Activated CD8-positive, alpha-beta memory T cell treated with anti-CD3 and anti-CD28 coated beads for 48 hours (primary cell): ENCODE data around the gene RBM33.
A peak's percentile ranks its signal among the peaks of the same experiment; 100 is the strongest.

Source experiments
- DNase-seq, 3 experiments: peaks; one replicate each; pipeline ENCODE4 v3.0.0-alpha.2; 2020; ENCODE audit warnings: low read depth in 2 of 3, low spot score in 2 of 3

The RBM33 gene

DNA sequence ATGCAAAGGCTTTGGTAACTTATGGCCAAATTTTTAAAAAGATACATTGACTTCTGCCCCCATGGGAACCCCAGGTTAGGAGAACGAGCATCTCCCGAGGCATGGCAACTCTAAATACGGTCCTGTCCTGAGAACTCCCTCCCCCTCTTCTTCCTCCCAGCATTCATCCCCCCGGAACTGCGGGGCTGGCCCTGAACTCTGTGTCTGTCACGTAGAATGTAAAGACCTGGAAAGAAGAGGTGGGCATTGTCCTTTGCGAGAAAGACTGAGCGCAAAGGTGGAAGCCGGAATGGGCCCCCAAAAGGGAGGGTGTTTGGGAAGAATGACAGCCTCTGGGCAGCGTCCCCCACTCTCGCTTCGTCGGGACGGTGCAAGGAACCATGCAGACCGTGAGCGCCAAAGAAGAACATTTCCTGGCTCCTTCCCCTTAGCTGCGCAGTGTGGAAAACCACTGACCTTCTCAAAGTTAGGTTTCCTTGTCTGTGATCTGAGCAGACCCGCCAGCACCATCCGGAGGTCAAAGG, 146.8 kb downstream of the RBM33 start:
- DNase-seq: no peak

DNA sequence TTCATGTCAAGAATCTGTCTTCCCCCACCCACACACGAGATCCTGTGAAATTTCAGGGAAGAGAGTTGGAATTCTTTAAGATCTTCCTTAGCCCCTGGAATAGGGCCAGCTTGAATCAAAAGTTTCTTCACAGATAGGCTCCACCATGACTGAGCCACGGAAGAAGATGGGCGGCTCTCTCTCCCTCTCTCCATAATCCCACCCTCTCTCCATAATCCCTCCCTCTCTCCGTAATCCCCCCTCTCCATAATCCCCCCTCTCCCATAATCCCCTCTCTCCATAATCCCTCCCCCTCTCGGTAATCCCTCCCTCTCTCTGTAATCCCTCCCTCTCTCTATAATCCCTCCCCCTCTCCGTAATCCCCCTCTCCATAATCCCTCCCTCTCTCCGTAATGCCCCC, 147.4 kb downstream of the RBM33 start:
- DNase-seq: no peak

DNA sequence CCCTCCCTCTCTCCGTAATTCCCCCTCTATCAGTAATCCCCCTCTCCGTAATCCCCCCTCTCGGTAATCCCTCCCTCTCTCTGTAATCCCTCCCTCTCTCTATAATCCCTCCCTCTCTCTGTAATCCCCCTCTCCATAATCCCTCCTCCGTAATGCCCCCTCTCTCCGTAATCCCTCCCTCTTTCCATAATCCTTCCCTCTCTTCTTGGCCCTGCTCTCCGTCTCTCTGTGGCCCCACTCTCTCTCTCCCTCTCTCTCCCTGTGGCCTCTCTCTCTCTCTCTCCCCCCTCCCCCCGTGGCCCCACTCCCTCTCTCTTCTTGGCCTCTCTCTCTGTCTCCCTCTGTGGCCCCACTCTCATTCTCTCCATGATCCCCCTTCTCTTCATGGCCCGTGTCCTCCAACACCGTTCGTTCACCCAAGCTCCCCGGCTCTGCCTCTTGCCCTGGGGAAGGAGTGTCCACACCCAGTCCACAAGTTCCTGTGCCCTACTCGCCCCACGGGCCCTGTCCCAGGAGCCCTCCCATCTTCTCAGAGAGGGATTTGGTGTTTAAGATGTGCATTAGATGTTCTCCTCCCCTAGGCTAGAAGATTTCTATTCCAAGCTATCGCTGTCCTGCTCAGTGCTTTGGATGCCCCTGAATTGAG, 148.0 kb downstream of the RBM33 start:
- DNase-seq: no peak

DNA sequence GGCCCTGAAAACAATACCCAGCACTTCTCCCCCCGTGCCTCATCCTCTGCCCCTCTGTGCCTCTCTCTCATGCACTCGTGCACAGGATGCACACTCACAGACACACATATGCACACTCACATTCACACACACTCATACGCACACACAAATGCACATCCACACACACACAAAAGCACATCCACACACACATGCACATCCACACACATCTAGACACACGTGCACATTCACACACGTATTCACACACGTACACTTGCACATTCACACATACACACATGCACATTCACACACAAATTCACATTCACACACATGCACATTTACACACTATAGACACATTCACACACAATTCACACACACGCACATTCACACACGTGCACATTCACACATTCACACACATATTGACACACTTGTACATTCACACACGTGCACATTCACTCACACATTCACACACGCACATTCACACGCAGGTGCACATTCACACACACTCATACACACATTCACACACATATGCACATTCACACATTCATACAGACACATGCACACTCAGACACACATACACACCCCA, 148.6 kb downstream of the RBM33 start:
- no peak for DNase-seq

DNA sequence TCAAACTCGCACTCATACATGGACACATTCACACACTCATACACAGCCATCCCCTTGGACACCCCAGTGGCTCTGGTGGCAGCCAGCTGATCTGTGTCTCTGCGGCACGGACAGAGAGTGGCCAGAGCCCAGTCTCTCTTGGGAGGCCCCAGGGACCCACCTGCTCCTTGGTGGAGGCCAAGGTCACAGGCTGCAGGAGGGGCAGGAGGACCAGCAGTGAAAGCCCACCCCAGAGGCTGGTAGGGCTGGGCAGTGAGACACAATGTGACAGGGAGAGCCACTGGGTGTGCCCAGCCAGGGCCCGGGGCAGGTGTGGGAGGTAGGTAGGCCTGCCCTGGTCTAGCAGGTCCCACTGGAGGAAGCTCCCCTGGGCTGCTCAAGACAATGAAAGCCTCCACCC, 149.3 kb downstream of the RBM33 start:
- DNase-seq: no peak

DNA sequence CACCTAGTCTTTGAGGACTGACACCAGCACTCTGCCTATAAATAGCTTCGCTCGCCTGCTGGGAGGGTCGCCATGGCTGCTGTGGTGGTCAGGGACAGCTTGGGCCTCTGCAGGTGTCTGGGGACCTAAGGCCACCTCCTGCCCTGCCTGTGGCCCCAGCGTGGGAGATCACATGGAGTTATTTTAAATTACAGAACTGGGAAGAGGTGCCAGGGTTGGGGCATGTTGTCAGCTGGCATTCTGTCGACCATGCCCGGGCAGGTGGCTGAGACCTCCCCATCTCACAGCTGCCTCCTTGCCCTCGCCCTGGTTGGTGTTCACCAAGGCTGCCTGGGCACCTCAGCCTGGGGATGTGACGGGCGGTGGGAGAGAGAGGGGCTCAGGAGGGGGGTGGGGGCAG, 149.7 kb downstream of the RBM33 start:
- DNase-seq: no peak

DNA sequence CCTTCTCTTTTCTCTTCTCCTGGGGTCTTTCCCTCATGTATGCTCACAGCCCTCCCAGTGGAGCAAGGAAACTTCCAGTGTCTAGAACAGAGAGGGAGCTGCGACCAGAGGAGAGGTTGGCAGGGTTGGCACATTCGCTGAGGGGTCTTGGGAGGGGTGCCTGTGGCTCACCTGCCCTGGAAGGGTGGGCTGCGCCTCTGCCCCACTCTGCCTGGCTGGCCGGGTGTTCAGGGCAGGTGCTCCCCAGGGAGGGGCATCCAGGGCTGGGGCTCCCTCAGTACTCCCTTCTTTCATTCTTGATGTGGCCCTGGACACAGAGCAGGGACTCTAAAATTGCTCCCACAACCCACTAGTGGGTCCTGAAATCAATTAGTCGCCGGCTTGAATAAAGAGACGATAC, 150.9 kb downstream of the RBM33 start:
- no peak for DNase-seq

DNA sequence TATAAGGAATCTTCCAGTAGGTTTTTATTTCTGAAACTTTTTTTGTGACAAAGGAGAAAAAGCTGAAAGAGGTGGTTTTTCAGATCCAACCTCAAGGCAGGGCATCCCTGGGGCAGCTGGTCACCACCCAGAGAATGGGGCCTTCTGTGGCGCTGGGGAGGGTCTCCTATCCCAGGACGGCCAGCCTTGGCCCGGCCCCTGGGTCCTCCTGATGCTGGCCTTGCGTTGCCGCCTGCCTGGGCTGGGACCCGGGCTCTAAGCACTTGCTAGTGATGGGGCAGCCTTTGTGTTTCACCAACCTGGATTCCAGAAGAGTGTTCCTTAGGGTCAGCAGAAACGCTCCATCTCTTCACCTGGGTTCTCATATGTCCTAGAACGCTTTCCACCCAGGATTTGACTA, 151.5 kb downstream of the RBM33 start:
- DNase-seq: no peak

DNA sequence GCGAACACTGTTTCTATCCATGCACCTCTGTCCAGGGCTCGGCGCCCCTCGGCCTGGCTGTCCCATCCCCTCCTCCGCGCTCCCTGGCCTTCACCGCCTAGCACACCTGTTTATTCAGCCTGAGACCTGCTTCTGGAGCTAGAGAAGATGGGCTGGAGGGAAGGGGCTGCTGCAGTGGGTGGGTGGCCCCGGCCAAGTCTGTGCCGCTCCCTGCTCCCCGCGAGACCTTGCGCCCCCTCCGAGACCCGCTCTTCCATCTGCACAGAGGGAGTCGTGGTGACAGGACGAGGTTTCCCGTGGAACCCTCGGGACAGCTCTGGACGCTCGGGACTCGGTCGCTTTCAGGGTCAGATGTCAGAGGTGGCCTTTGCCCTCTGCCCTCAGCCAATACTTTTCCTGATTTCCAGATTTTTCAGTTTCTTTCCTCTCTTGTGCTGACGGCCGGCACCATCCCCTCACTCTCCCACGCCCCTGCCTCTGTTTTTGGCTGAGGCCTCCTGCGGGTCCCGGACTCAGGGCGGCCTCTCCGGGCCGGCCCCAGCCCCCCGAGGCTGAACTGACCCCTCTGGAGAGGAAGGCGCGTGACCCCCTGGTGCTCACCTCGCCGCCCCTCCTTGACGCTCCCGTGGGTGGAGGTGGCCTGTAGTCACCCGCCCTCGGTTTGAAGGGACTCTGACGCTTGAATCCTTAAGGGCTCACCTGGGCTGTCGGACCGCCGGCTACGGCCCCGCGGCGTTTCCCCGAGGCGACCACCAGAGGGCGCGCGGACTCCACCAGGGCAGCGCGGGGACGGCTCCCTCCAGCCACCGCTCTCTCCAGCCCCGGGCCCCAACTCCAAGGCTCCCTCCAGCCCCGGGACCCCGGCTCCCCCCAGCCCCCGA, 152.2 kb downstream of the RBM33 start:
- DNase-seq: peak; percentile 46 to 65 (median 65)

DNA sequence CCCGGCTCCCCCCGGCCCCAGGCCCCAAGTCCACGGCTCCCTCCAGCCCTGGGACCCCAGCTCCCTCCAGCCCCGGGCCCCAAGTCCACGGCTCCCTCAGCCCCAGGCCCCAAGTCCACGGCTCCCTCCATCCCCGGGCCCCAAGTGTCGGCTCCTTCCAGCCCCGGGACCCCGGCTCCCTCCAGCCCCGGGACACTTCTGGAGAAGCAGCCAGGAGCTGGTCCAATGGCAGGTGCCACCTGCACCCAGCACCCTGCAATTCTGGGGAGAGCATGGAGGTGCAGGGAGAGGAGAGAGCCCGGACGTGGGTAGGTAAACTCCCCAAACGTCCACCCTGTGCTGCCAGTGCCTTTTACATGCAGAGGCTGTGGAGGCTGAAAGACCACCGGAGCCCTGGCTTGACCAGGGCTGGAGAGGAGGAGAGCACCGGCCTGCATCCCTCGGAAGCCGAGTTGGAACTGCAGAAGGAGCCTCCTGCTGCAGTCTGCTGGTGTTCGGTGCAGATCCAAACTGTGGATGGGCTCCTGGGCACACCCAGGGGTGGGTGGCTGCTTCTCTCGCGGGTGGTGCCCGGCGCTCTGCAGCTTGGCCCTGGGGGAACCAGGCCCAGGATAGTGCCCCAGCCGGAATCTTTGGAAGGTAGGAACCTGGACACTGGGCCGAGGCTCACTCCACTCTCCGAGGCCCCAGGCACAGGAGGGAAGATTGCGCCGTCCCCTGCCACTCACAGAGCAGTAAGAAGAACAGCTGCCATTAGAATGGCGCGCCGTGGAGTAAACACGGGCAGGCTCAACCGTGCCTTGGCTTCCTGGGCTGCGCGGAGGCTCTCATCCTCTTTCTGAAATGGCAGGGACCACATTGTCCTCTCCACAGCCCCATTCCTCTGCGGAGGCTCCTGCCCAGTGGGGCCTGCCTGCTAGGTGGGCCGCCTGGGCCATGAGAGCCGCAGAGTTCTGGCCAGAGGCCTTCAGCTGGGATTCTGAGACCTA, 153.1 kb downstream of the RBM33 start:
- no peak for DNase-seq

DNA sequence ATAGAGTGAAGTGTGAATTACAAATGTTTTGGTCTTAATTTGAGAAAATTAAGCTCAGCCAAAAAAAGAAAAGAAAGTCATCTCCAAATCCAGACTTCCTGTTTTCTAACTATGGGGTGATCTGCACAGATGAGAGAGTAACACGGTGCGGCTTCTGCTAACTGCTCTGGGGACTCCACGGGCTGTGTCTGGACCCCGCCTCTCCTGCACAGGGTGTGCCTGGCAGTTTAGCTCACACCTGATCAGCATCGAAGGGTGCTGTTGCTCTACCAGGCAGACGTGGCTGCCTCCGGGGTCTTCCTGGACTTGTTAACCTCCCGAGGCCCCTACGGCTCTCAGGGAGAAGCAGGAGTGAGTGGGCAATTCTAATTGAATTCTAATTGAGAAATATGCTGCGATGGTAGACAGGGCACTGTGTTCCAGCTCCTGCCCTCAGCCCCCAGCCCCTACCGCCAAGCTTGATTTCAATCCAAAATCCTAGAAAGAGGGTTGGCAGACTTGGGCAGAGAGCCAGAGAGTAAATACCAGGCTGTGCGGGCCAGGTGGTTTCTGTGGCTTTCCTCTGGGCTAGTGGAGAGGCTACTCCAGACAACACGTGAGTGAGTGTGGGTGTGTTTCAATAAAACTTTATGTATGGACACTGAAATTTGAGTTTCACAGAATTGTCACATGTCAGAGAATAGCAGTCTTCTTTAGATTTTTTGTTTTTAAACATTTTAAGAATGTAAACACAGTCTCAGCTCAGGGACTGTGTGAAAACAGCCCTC, 154.4 kb downstream of the RBM33 start:
- DNase-seq: no peak

DNA sequence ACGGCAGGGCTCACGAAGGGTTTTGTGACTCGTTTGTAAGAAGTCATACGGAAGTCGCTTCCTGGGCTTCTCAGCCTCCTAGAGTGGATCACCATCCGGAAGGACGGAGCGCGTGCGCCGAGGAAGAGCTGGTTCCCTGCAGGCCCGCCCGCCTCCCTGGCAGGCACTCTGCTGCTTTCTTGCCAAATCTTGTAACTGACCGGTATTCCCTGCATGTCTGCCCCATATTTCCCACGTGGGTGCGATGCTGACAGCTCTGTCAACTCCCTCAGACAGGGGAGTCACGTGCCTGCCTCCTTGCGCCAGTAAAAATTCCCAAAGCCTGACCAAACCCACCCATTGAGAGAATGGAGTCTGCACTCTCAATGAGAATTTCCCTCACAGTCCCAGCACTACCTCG, 155.1 kb downstream of the RBM33 start:
- DNase-seq: no peak

DNA sequence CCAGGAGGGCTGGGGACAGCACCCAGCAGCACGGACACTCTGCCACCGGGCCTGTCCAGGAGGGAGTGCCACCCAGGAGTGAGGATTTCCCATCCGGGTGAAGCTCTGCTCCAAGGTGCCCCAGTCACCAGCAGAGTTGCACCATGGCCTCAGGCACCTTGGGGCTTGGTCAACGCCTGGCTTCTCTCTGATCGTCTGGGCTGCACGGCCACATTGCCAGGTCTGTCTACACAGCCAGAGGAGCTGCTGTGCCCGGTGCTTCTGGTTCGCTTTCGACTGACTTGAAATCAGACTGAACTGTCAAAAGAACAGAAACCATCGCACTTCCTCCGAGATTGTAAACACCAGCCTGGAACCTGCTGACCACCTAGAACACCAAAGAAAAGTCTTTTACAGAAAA, 155.8 kb downstream of the RBM33 start:
- DNase-seq: no peak

DNA sequence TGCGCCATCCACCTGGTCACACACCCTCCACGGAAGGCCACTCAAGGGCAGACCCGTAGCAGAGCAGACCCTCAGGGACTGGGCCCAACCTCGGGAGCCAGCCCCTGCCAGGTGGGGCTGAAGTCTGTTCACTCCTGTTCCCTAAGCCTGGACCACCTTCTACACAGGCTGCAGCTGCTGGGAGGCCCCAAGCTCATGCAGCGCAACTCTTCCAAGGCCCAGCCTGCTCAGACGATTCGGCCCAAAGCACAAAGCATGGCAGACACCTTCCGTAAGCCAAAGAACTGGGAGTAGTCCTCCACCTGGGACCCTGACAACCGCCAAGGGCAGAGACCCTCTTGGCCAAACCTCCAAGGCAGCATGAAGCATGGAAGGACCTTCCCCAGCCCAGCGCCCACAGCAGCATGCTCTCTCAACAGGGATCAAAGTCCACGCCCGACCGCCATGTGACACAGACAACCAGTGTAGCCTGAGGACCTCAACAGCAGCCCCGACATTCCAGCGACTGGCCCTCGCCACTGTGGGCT, 156.3 kb downstream of the RBM33 start:
- DNase-seq: no peak

DNA sequence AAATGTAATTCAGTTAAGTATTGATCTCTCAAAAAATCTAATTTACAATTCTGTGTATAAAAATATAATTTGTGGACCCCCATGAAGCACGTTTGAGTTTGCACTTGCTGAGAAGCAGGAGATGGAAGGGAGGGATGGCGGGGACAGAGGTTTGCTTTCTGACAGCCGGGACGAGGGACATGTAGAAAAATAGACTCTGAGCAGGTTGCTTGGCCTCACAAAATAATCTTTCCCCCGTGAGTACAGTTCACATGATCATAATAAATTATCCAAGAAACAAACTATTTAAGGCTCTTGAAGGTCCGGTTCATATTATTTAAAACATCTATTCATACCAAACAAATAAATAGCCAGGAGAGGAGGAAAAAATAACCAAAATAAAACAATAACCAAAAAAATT, 157.8 kb downstream of the RBM33 start:
- no peak for DNase-seq

DNA sequence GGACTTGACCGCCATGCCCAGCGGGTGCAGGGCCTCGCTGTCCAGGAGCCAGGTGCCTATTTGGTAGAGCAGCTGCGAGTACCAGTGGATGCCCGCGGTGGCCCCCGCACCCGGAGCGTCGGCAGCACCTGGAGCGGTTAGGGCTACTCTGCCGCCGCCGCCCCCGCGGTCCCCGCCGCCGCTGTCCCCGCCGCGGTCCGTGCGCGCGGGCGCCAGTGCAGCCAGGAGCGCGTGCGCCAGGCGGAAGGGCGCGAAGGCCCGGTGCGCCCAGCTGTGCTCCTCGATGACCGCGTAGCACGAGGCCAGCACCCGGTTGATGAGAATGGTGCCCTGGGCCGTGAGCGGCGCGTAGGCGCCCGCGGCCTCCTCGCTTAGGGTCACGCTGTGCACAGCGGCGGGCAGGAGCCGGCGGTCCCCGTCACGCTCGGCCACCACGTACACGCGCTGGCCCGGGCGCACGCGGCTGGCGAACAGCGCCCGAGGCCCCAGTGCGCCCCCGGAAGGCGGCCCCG, 158.5 kb downstream of the RBM33 start:
- DNase-seq: no peak

DNA sequence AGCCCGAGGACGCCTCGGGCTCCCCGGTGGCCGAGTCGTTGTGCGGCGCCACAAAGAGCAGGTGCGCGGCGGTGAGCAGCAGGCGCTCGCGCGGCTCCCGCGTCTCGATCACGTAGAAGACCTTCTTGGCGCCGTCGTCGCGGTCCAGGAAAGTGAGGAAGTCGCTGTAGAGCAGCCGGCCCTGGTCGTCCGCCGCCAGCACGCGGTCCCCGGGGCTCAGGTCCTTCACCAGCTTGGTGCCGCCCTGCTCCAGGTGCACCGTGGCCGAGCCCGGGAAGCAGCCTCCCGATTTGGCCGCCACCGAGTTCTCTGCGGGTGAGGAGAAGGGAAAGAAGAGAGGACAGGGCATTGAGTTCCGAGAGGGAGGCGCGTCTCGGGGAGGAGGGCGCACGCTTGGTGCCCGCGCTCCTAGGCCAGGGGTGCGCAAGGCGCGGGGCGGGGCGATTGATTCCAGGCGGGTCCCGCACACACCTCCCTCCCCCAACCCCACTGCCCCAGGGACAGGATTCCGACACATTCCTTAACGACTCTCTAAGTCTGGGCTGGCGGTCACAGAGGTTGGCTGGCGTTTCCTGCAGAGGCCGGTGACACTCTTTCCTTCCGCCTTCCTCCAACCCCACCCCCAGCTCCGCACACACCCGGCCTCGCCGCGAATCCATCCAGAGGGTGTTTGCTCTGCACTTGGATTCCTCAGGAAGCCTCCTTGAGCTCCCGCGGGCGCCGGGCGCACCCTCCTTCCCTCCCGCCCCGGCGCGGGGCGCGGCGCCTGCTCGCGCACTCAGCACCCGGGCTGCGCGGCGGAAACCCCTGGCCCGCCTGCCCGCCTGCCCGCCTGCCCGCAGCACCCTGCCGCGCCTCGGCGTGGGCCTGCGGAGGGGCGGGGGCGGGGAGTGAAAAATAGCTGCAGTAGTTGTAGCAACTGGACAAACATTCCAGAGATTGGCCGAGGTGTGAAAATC, 159.2 kb downstream of the RBM33 start:
- DNase-seq: no peak

DNA sequence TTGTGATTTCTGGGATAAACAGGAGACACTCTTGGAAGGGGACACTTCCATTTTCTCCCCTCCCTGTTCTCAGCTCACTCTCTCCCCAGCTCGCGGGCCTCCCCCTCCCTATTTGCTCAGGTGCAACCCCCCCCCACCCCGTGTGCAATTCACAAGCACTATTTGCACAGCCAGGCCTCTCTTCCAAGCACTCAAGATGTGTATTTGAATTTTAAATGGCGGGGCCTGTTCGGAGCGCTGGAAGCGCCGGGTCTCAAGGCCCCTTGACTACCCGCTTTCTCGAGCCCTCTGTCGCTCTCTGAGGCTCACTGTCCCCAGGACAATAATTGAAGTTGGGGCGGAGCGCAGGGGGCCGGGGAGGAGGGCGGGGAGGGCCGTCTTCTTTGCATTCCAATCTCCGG, 160.0 kb downstream of the RBM33 start:
- no peak for DNase-seq
